ENCODE measurements around the gene FCSK.

The FCSK gene

GRCh38 chr16:70457446-70458166 lies 3.2 kb downstream of the FCSK start:
- no peak for DNase-seq

DNA sequence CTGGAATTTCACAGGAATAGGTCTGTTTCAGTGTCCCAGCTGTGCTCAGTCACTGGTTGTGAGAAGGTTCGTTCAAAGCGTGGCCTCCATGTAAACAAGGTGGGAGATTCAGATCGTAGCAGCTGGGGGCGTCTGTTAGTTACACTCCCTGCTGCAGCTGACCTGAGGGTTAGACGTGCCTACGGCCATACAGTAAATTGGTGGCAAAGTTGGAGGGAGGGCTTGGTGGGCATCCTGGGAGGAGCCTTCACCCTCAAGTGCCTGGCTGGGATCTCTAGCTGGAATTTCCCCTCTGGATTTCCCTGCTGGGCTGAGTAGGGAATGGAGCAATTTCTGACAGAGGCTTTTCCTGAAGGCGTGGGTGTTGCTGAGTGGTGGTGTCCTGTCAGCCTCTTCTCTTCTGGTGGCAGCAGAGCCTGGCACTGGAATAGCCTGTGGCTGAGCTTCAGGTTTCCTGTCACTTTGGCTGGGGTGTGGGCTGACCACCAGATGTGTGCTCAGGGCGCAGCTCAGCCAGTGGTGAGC lies 6.4 kb downstream of the FCSK start:
- DNase-seq: no peak

DNA sequence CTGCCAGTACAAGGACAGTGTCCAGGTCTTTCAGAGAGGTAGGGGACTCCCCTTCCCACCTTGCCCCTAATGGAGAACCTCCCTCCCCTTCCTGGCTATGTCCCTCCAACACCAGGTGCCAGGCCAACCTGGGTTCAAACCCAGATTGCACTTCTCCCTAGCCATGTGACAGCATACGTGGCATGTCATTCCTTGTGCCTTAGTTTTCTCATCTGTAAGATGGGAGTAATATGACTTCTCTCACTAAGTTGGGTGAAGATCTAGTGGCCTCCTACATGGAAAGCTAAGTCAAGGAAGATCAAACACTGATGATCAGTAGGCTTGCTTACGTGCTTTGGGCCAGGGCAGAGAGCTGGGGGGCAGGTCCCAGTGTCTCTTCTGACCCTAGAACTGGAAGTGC lies 8.8 kb downstream of the FCSK start:
- no peak for DNase-seq

GRCh38 chr16:70465999-70466804 lies 11.8 kb downstream of the FCSK start:
- DNase-seq: no peak

- no peak for DNase-seq
Measured at GRCh38 chr16:70466805-70467076, 12.3 kb downstream of the FCSK start.

DNA sequence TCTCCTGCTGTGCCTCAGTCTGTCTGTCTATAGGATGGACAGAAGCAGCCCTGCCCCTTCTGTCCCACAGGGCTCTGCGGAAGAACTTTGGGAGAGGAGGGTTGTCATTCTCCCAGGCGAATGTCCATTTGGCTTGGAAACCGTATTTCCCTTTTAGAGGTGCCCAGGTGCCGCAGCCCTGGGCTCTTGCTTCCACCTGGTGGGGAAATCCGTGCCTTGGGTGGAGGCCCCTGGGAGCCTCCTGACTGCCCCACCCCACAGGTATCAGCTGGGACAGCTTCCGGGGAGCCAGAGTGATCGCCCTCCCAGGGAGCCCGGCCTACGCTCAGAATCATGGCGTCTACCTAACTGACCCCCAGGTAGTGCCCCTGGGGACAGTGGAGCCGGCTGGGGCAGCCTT lies 12.7 kb downstream of the FCSK start:
- DNase-seq: no peak

DNA sequence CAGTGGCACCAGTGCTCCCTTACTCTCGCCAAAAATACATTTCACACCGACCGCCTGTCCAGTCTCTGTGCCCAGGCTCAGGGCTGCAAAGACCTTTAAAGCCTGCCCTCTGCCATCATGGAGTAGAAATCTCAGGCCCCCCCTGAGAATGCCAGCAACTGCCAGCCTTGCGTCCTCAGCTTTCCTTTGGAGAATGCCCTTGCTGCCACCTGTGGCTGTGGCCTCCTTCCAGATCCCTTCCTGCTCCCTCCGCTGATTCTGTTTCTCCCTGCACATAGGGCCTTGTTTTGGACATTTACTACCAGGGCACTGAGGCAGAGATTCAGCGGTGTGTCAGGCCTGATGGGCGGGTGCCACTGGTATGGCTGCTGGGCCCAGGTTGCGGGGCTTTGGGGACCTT lies 13.2 kb downstream of the FCSK start:
- no peak for DNase-seq

DNA sequence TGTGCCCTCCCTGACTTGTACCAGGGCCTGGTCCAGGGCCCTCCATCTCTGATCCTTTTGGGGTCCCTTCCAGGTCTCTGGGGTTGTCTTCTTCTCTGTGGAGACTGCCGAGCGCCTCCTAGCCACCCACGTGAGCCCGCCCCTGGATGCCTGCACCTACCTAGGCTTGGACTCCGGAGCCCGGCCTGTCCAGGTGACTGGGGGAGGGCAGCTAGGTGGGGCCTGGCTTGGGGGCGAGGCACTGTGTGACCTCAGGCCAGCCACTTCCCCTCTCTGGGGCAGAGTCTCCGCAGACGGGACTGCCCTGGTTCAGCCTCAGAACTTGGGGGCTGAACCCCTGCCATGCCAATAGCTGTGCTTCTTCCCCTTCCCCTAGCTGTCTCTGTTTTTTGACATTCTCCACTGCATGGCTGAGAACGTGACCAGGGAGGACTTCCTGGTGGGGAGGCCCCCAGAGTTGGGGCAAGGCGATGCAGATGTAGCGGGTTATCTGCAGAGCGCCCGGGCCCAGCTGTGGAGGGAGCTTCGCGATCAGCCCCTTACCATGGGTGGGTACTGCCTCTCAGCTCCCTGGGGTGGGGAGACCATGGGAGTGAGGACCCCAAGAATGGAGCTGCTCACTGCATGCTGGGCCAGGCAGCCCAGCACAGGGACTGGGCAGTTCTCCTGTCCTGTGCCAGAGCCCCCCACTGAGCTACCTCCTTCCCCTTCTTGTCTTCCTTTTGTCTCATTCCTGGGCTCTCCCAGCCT lies 14.6 kb downstream of the FCSK start:
- DNase-seq: no peak

- DNase-seq: no peak
Measured at GRCh38 chr16:70470141-70470926, 15.9 kb downstream of the FCSK start.

DNA sequence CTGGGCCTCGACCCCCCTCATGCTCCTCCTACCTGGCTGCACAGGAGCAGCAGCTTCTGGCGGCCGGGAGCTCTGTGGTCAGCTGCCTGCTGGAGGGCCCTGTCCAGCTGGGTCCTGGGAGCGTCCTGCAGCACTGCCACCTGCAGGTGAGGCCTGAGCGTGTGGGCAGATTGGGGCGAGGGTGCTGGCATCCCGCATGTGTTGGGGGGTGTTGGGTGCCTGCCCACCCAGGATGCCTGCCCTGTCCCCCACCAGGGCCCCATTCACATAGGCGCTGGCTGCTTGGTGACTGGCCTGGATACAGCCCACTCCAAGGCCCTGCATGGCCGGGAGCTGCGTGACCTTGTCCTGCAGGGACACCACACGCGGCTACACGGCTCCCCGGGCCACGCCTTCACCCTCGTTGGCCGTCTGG lies 16.5 kb downstream of the FCSK start:
- DNase-seq: no peak

- no peak for DNase-seq
Measured at GRCh38 chr16:70472786-70473433, 18.5 kb downstream of the FCSK start.

GRCh38 chr16:70473446-70474319 lies 19.3 kb downstream of the FCSK start:
- no peak for DNase-seq

- DNase-seq: no peak
Measured at GRCh38 chr16:70474320-70475053, 20.1 kb downstream of the FCSK start.

GRCh38 chr16:70475054-70475871 lies 20.9 kb downstream of the FCSK start:
- no peak for DNase-seq

DNA sequence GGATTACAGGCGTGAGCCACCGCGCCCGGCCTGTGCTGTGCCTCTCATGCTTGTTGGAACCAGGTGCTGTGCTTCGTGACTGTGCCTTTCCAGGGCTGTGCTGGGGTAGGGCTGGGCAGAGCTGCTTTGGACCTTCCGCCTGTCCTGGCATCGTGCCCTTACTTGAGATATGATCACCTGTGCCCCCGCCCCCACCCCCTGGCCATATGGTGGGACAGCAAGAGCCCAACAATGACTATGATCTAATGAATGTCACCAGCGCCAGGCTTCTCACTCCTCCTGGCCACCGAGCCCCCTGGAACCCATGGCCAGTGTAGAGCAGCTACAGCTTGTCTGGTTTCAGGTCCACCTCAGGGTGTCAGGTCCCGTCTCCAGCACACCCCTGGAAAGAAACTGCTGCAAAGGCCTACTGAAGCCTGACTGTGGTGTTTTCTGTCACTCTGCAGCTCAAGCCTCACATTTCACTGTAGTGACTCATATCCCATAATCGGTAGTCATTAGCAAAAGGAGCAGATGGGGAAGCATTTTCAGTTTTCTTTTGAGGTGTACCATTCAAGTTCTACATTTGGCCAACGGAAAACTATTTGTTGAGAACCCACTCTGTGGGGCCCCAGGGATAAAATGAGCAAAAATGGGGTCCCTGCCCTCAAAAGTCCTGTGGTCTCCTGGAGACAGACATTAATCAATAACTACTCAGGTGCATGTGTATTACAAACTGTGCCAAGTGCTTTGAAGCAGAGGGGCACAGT lies 22.1 kb downstream of the FCSK start:
- DNase-seq: no peak

DNA sequence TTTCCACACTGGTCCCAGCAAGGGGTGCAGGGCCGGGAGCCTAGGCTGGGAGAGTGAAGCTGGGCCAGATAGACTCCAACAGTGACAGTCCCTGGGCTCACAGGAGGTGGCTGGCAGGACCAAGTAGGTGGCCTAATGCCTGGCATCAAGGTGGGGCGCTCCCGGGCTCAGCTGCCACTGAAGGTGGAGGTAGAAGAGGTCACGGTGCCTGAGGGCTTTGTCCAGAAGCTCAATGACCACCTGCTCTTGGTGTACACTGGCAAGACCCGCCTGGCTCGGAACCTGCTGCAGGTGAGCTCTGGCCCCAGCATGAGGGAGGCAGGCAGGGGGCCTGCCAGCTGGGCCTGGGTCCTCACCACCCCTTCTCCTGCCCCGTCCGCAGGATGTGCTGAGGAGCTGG lies 23.8 kb downstream of the FCSK start:
- no peak for DNase-seq

GRCh38 chr16:70478912-70479341 lies 24.5 kb downstream of the FCSK start:
- no peak for DNase-seq

- no peak for DNase-seq
Measured at GRCh38 chr16:70480127-70481105, 26.0 kb downstream of the FCSK start.

Data from CD4-positive, alpha-beta T cell treated with Interferon gamma for 1 hour (primary cell).